HG02678 (cell line): ENCODE results near the gene ROR1.

ENCODE experiments used
- ATAC-seq: cut with Tn5 transposase; IDR thresholded peaks from one replicate; pipeline ENCODE4 v1.9.1; 2021; ENCODE audit warnings: mild to moderate bottlenecking, moderate library complexity; ENCODE audit not compliant: unreplicated experiment

Gene ROR1

GRCh38 chr1:64046243-64046642, 272.4 kb downstream of the ROR1 start:
- no peak for ATAC-seq

- no peak for ATAC-seq
These were observed 273.1 kb downstream of the ROR1 start for GRCh38 chr1:64046891-64047290.

- no peak for ATAC-seq
These were observed 273.8 kb downstream of the ROR1 start for GRCh38 chr1:64047549-64047996.

GRCh38 chr1:64049900-64050540, 276.2 kb downstream of the ROR1 start:
- no peak for ATAC-seq

GRCh38 chr1:64050601-64051000, 276.8 kb downstream of the ROR1 start:
- no peak for ATAC-seq

GRCh38 chr1:64051796-64052195, 278.0 kb downstream of the ROR1 start:
- no peak for ATAC-seq

- ATAC-seq, result no peak
These were observed 279.0 kb downstream of the ROR1 start for GRCh38 chr1:64052777-64053176.

GRCh38 chr1:64055310-64055709, 281.5 kb downstream of the ROR1 start:
- ATAC-seq, result no peak

GRCh38 chr1:64059556-64059955, 285.7 kb downstream of the ROR1 start:
- no peak for ATAC-seq

- no peak for ATAC-seq
These were observed 286.9 kb downstream of the ROR1 start for GRCh38 chr1:64060611-64061302.

- no peak for ATAC-seq
These were observed 287.8 kb downstream of the ROR1 start for GRCh38 chr1:64061430-64062104.

GRCh38 chr1:64062529-64062928, 288.7 kb downstream of the ROR1 start:
- no peak for ATAC-seq

- no peak for ATAC-seq
These were observed 289.2 kb downstream of the ROR1 start for GRCh38 chr1:64062941-64063581.

- no peak for ATAC-seq
These were observed 291.8 kb downstream of the ROR1 start for GRCh38 chr1:64065571-64065970.

- ATAC-seq, result no peak
These were observed 298.4 kb downstream of the ROR1 start for GRCh38 chr1:64072089-64072793.

- ATAC-seq, result no peak
These were observed 299.9 kb downstream of the ROR1 start for GRCh38 chr1:64073705-64074104.

GRCh38 chr1:64074767-64075166, 300.9 kb downstream of the ROR1 start:
- ATAC-seq, result no peak

GRCh38 chr1:64077281-64077940, 303.6 kb downstream of the ROR1 start:
- no peak for ATAC-seq

GRCh38 chr1:64080941-64081562, 307.2 kb downstream of the ROR1 start:
- no peak for ATAC-seq

GRCh38 chr1:64082459-64082858, 308.6 kb downstream of the ROR1 start:
- ATAC-seq, result no peak
